ENCODE measurements around the gene MYO15B.

The MYO15B gene

DNA sequence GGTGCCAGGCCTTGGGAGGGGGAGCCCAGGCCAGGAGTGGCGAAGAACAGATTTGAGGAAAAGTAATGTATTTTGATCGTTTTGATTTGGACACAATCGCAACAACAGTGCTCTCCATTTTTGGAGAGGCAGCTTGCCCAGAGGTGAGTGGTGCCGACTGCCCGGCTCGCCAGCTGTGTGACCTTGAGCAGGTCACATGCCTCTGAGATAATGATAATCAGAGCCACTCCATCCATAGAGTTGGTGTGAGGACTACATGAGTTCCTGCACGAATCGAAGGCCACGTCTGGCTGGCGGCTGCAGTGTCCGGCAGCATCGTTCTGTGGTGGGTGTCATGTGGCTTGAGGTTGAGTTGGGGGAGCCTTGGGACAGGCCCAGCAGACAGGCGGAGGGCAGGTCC is 41.4 kb upstream of the MYO15B start:
- no peak for TF ChIP-seq CTCF (IDR thresholded peaks at IDR 0.05; ENCODE audit: low read length, missing control alignments)
- DNase-seq (ENCODE audit: low read depth) = no peak
- no peak overlapping the region for H3K4me3 ChIP-seq (replicated peaks; ENCODE audit: low read depth, low read length)

- no peak for DNase-seq (ENCODE audit: low read depth)
- no peak for TF ChIP-seq CTCF (IDR thresholded peaks at IDR 0.05; ENCODE audit: low read length, missing control alignments)
- no peak overlapping the region for H3K4me3 ChIP-seq (replicated peaks; ENCODE audit: low read depth, low read length)
Observed at GRCh38 chr17:75547091-75547490, 40.5 kb upstream of the MYO15B start.

DNA sequence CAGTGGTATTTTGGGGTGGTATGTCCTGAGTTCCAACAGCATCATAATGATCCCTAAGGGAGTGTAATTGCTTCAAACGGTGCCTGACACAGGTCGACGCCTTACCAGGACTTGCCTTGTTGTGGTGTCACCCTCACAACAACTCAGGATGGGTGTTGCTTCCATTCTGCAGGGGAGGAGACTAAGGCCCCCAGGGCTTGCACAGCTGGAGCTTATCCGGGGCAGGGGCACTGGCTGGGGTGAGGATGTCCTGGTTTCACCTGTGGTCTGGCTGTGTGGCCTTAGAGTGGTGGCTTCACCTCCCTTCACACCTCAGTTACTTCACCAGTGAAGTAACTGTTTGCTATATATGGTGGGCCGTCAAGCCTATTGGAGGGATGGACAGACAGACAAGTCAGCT is 38.8 kb upstream of the MYO15B start:
- TF ChIP-seq CTCF (IDR thresholded peaks at IDR 0.05; ENCODE audit: low read length, missing control alignments) = no peak

GRCh38 chr17:75549246-75550138 is 38.1 kb upstream of the MYO15B start:
- no peak for DNase-seq (ENCODE audit: low read depth)
- no peak overlapping the region for H3K4me3 ChIP-seq (replicated peaks; ENCODE audit: low read depth, low read length)
- TF ChIP-seq CTCF (IDR thresholded peaks at IDR 0.05; ENCODE audit: low read length, missing control alignments) = no peak

More for the DNA sequence above, 38.8 kb upstream of the MYO15B start:
- no peak for DNase-seq (ENCODE audit: low read depth)
- no peak overlapping the region for H3K4me3 ChIP-seq (replicated peaks; ENCODE audit: low read depth, low read length)

GRCh38 chr17:75550139-75550465 is 37.5 kb upstream of the MYO15B start:
- no peak for TF ChIP-seq CTCF (IDR thresholded peaks at IDR 0.05; ENCODE audit: low read length, missing control alignments)
- no peak overlapping the region for H3K4me3 ChIP-seq (replicated peaks; ENCODE audit: low read depth, low read length)
- DNase-seq (ENCODE audit: low read depth) = no peak

- TF ChIP-seq CTCF (IDR thresholded peaks at IDR 0.05; ENCODE audit: low read length, missing control alignments) = no peak
- no peak overlapping the region for H3K4me3 ChIP-seq (replicated peaks; ENCODE audit: low read depth, low read length)
- DNase-seq (ENCODE audit: low read depth) = no peak
Observed at GRCh38 chr17:75551266-75551665, 36.3 kb upstream of the MYO15B start.

All from fibroblast of pulmonary artery (primary cell).